ENCODE data around the gene ZNF699.
A peak's percentile ranks its signal among the peaks of the same experiment; 100 is the strongest.
"Not testable (repeated sequence)": the region's sequence is repeated elsewhere in the genome, so short reads cannot be mapped to it uniquely, and the experiment has no call there.

The ZNF699 gene

GRCh38 chr19:9309139-9309973 is at the start of gene ZNF699:
ZNF699 (minus strand) TSS chr19:9309838; CDS start chr19:9305119, 4,719 bp downstream.
- DNase-seq (ENCODE audit: low read depth) = peak; percentile 96

DNA sequence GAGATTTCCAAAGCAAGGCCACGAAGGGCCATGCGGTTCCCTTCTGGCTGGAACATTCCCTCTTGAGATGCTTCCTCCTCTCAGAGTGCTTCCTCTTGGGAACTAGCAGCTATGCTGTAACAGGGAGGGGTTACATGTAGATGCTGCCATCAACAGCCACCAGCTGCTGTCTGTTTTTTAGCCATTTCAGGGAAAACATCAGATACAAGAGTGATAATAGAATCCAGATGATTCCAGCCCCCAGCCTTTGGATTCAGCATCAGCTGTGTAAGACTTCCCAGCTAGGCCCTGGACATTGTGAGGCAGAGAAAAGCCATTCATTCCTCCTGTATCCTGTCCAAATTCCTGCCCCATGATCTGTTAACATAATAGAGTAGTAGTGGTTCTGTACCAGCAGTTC is 45.0 kb upstream of the ZNF699 start:
- no peak for DNase-seq (ENCODE audit: low read depth)

- DNase-seq (ENCODE audit: low read depth) = no peak
These were observed 43.4 kb upstream of the ZNF699 start for GRCh38 chr19:9353011-9353410.

GRCh38 chr19:9352505-9352904 is 42.9 kb upstream of the ZNF699 start:
- DNase-seq (ENCODE audit: low read depth) = no peak

DNA sequence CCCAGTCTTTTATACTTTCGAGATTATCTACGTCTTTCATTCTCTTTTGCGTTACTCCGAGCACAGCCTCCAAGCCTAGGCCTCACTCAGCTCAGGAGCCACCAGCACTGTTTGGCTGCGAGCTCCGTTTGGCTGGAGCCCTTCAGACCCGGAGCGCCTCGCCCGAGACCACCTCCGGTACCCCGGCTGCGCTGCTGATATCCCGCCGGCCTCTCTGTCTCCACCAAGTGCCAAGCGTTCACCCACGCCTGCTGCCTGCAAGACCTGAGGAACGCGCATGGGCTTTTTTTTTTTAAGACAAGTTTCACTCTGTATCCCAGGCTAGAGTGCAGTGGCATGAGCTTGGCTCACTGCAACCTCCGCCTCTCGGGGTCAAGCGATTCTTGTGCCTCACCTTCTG is 39.0 kb upstream of the ZNF699 start:
- no peak for DNase-seq (ENCODE audit: low read depth)

DNA sequence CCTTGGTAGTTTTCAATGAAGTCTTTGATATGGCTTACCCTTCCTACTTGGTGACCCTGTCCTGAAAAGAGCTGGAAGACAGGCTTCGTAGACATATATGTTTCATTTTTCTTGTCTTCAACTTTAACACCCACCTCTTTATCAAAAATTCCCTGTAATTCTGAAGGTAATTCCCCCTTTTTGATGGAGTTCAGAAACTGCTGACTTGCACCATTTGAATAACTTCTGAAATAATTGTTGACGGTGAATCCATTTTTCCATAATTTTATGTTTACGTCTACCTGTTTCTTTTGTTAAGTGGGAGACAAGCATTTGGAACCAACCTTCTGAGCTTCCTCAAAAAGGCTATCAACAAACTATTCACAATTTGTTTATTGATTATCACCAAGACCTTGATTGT is 38.6 kb upstream of the ZNF699 start:
- DNase-seq (ENCODE audit: low read depth) = no peak

- DNase-seq (ENCODE audit: low read depth) = no peak
These were observed 35.4 kb upstream of the ZNF699 start for GRCh38 chr19:9345005-9345404.

DNA sequence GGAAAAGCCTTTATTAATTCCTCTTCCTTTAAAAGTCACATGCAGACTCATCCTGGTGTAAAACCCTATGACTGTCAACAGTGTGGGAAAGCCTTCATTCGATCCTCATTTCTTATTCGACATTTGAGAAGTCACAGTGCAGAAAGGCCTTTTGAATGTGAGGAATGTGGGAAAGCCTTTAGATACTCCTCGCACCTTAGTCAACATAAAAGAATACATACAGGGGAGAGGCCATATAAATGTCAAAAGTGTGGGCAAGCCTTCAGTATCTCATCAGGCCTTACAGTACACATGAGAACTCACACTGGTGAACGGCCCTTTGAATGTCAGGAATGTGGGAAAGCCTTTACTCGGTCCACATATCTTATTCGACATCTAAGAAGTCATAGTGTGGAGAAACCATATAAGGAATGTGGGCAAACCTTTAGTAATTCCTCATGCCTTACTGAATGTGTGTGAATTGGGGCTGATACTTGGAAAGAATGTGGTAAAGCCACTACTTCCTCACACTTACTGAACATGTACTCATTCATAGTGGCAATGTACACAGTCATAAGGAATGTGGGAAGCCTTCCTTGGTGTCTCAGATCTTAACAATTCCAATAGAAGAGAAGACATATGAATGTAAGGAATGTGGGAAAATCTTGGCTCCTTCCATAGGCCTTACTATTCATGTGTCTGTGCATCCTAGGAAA is 33.1 kb upstream of the ZNF699 start:
- DNase-seq (ENCODE audit: low read depth) = no peak

GRCh38 chr19:9329999-9330398 is 20.4 kb upstream of the ZNF699 start:
- no peak for DNase-seq (ENCODE audit: low read depth)

DNA sequence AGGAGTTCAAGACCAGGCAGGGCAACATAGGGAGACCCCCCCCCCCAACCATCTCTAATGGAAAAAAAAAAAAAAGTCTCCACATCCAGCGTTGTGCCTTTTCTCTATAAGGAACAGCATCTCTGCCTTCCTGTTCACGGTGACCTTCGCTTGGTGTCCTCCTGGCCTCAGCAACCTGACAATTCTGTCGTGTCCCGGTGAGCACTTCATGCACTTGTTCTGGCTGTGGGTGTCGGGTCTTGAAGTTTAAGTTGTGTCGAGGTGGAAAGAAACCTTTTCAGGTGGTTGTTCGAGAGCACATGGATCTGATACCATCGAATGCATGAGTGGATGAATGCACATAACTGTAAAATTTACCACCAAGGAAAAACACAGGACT is 14.9 kb upstream of the ZNF699 start:
- no peak for DNase-seq (ENCODE audit: low read depth)

GRCh38 chr19:9323919-9324583 is 14.4 kb upstream of the ZNF699 start, which contains the start of gene ZNF559:
ZNF559 (plus strand) TSS chr19:9324179; CDS start chr19:9338550, 14,371 bp downstream.
- DNase-seq (ENCODE audit: low read depth) = peak; percentile 94

- DNase-seq (ENCODE audit: low read depth) = peak; percentile 65
These were observed 13.9 kb upstream of the ZNF699 start for GRCh38 chr19:9323557-9323918.

GRCh38 chr19:9322201-9322600 is 12.6 kb upstream of the ZNF699 start:
- DNase-seq (ENCODE audit: low read depth) = not testable (repeated sequence)

DNA sequence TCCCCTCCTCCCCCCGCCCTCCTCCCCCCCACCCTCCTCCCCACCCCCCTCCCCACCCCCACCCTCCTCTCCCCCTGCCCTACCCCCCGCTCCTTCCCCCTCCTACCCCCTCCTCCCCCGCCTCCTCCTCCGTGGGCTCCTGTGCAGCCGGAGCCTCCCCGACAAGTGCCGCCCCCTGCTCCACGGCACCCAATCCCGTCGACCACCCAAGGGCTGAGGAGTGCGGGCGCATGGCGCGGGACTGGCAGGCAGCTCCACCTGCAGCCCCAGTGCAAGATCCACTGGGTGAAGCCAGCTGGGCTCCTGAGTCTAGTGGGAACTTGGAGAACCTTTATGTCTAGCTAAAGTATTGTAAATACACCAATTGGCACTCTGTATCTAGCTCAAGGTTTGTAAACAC is 12.1 kb upstream of the ZNF699 start:
- not testable (repeated sequence) for DNase-seq (ENCODE audit: low read depth)

GRCh38 chr19:9321338-9321737 is 11.7 kb upstream of the ZNF699 start:
- no peak for DNase-seq (ENCODE audit: low read depth)

DNA sequence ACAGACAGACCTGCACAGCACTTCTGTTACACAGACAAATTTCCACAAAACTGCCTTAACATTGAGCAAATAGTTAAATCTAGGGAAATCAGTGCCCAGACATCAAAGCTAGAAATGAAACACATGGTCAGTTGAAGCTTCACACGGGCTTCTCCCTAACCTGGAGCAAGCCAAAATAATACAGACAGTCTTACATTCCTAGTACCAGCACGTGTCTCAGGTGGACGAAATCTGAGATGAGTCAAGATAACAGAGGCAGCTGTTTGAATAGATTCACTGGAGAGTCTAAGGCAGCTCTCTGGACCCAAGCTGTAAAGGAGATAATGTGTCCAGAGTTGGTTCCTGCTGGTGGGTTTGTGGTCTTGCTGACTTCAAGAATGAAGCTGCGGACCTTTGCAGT is 4.1 kb upstream of the ZNF699 start:
- DNase-seq (ENCODE audit: low read depth) = no peak

DNA sequence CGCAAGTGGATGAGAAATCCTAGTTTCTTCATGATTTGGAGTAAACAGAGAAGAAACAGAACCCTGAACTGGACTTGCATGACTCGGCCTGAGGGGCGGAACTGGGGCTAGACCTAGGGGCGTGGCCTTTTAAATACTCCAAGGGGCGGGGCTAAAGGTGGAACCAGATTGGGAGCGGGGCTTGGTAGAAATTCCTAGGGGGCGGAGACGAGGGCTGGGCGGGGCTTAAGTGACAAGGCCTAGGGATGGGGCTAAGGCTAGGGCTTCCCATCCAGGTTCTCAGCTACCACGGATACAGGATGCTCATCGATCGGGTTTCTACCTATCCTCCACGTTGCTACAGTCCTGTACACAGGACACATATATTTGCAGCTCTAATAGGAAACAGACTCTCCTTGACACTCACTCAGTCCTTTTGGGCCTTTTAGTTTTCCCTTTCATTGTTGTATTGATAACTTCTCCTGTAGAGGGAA is 372 bp upstream of the ZNF699 start:
- peak; percentile 85 for DNase-seq (ENCODE audit: low read depth)

- no peak for DNase-seq (ENCODE audit: low read depth)
These were observed 1.4 kb downstream of the ZNF699 start for GRCh38 chr19:9308091-9308770.

GRCh38 chr19:9306443-9306842 is 3.2 kb downstream of the ZNF699 start:
- no peak for DNase-seq (ENCODE audit: low read depth)

DNA sequence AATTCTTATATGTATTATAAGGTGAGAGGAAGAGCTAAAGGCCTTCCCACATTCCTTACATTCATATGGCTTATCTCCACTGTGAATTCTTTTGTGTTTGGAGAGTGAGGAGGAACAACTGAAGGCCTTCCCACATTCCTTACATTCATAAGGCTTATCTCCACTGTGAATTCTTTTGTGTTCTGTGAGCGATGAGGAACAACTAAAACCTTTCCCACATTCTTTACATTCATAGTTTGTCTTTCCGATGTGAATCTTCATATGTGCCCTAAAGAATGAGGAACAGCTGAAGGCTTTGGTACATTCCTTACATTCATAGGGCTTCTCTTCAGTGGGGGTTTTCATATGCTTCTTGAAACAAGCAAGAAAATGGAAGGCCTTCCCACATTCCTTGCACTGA is 13.3 kb downstream of the ZNF699 start:
- no peak for DNase-seq (ENCODE audit: low read depth)

DNA sequence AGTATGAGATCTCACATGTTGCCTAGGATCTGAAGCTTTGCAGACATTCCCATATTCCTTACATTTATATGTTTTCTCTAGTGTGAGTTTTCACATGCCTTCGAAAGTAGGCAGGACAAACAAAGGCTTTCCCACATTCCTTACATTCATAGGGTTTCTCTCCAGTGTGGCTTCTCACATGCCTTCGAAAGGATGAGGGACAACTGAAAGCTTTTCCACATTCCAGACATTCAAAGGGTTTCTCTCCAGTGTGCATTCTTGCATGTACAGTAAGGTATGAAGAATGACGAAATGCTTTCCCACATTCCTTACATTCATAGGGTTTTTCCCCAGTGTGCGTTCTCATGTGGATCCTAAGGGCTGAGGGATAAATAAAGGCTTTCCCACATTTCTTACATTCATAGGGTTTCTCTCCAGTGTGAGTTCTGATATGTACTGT is 14.2 kb downstream of the ZNF699 start:
- no peak for DNase-seq (ENCODE audit: low read depth)

GRCh38 chr19:9289231-9289884 is 20.3 kb downstream of the ZNF699 start:
- no peak for DNase-seq (ENCODE audit: low read depth)

Data from fibroblast of the conjunctiva (primary cell).